SH-SY5Y (cell line): ENCODE data around the gene FLNA.

Experiments
- GATA2 ChIP-seq: IDR thresholded peaks from 2 replicates; pipeline ENCODE4 v1.6.1; 2011; ENCODE audit warnings: mild to moderate bottlenecking, low read depth, low read length
- GATA3 ChIP-seq: IDR thresholded peaks from 2 replicates; pipeline ENCODE4 v1.6.1; 2011; ENCODE audit warnings: low read depth, mild to moderate bottlenecking, low read length, moderate library complexity

DNA sequence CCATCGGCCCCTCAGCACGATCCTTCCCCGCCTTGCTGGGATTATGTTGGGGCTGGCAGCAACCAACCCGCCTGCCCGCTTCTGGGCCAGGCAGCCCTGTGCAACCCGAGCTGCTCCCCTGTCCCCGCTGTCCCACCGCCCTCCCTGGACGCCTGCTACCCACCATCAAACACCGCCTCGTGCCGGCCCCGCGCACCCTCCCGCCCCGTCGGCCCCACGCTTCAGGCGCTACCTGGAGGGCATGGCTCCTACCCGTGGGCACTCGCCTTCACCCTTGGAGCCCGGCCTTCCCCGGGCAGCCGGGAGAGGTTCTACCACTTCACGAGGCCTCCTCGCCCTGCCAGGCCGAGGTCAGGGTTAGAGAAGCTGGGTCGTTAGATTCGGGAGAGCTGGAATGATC, 41.9 kb downstream of the FLNA start:
- TF ChIP-seq GATA3 (no peak), GATA2 (no peak)
